H9 (cell line): ENCODE results near the gene ACBD6. TPM values are rescaled to one million over a fixed set of nuclear protein-coding genes. Genes with fewer than 3 reads are reported as not detected.

ENCODE experiments used
- DNase-seq: peaks from one replicate; pipeline ENCODE4 v3.0.0-alpha.2; 2017
- H2AFZ ChIP-seq: one replicate; pipeline ENCODE4 v1.6.1; 2013; ENCODE audit warnings: mild to moderate bottlenecking, low read length, control low read depth, moderate library complexity
- H2AK5ac ChIP-seq: 2 replicates; pipeline ENCODE4 v1.6.1; 2013; ENCODE audit warnings: low read length, control low read depth, mixed read lengths; ENCODE audit not compliant: insufficient read length
- H2BK120ac ChIP-seq: one replicate; pipeline ENCODE4 v1.6.1; 2013; ENCODE audit warnings: low read depth, mild to moderate bottlenecking, low read length, control low read depth, inconsistent platforms; ENCODE audit not compliant: poor library complexity, severe bottlenecking
- H2BK12ac ChIP-seq: 2 replicates; pipeline ENCODE4 v1.6.1; 2013; ENCODE audit warnings: low read length, control low read depth, mixed read lengths, low read depth; ENCODE audit not compliant: insufficient read length
- H2BK15ac ChIP-seq: 2 replicates; pipeline ENCODE4 v1.6.1; 2013; ENCODE audit warnings: low read depth, low read length, control low read depth
- H2BK20ac ChIP-seq: one replicate; pipeline ENCODE4 v1.6.1; 2013; ENCODE audit warnings: low read depth, mild to moderate bottlenecking, low read length, control low read depth, inconsistent platforms; ENCODE audit not compliant: poor library complexity, severe bottlenecking
- H2BK5ac ChIP-seq: 2 replicates; pipeline ENCODE4 v1.6.1; 2013; ENCODE audit warnings: low read length, control low read depth, mixed read lengths; ENCODE audit not compliant: insufficient read length
- H3K14ac ChIP-seq: 2 replicates; pipeline ENCODE4 v1.6.1; 2013; ENCODE audit warnings: low read length, control low read depth; ENCODE audit not compliant: insufficient read depth
- H3K18ac ChIP-seq: 2 replicates; pipeline ENCODE4 v1.6.1; 2013; ENCODE audit warnings: low read depth, mild to moderate bottlenecking, mixed read lengths, low read length, control low read depth; ENCODE audit not compliant: insufficient read length
- H3K23ac ChIP-seq: 2 replicates; pipeline ENCODE4 v1.6.1; 2013; ENCODE audit warnings: low read length, control low read depth, mixed read lengths, low read depth; ENCODE audit not compliant: insufficient read length
- H3K23me2 ChIP-seq: 2 replicates; pipeline ENCODE4 v1.6.1; 2013; ENCODE audit warnings: low read depth, mild to moderate bottlenecking, mixed read lengths, low read length, control low read depth; ENCODE audit not compliant: insufficient read length, poor library complexity, severe bottlenecking
- H3K27ac ChIP-seq: 2 replicates; pipeline ENCODE4 v1.5.1; 2013; ENCODE audit warnings: low read length, control low read depth, mixed read lengths, low read depth; ENCODE audit not compliant: insufficient read length
- H3K27me3 ChIP-seq: 2 replicates; pipeline ENCODE4 v1.6.1; 2013; ENCODE audit warnings: low read length, control low read depth, inconsistent platforms; ENCODE audit not compliant: insufficient read depth
- H3K4ac ChIP-seq: 2 replicates; pipeline ENCODE4 v1.6.1; 2013; ENCODE audit warnings: low read depth, mild to moderate bottlenecking, control low read depth, inconsistent platforms, low read length, moderate library complexity
- H3K4me1 ChIP-seq: 2 replicates; pipeline ENCODE4 v1.6.1; 2013; ENCODE audit warnings: low read length, control low read depth, inconsistent platforms; ENCODE audit not compliant: insufficient read depth
- H3K4me2 ChIP-seq: 2 replicates; pipeline ENCODE4 v1.6.1; 2013; ENCODE audit warnings: low read length, control low read depth, mixed read lengths; ENCODE audit not compliant: insufficient read length, insufficient read depth
- H3K56ac ChIP-seq: 2 replicates; pipeline ENCODE4 v1.6.1; 2013; ENCODE audit warnings: low read depth, mild to moderate bottlenecking, mixed read lengths, low read length, control low read depth; ENCODE audit not compliant: insufficient read length
- H3K79me1 ChIP-seq: 2 replicates; pipeline ENCODE4 v1.6.1; 2013; ENCODE audit warnings: low read depth, mild to moderate bottlenecking, moderate library complexity, low read length, control low read depth, inconsistent platforms; ENCODE audit not compliant: insufficient read depth, poor library complexity, severe bottlenecking
- H3K79me2 ChIP-seq: 2 replicates; pipeline ENCODE4 v1.6.1; 2013; ENCODE audit warnings: low read length, control low read depth, inconsistent platforms; ENCODE audit not compliant: insufficient read depth
- H3K9ac ChIP-seq: 2 replicates; pipeline ENCODE4 v1.6.1; 2013; ENCODE audit warnings: low read length, control low read depth, mixed read lengths; ENCODE audit not compliant: insufficient read length; ENCODE audit errors: extremely low read depth
- H3K9me3 ChIP-seq: one replicate; pipeline ENCODE4 v1.6.1; 2013; ENCODE audit warnings: low read depth, low read length, inconsistent platforms; ENCODE audit not compliant: control insufficient read depth
- H3T11ph ChIP-seq: one replicate; pipeline ENCODE4 v1.6.1; 2013; ENCODE audit warnings: mild to moderate bottlenecking, low read length, control low read depth, inconsistent platforms
- H4K20me1 ChIP-seq: one replicate; pipeline ENCODE4 v1.6.1; 2013; ENCODE audit not compliant: control insufficient read depth, insufficient read length, insufficient read depth
- H4K5ac ChIP-seq: 2 replicates; pipeline ENCODE4 v1.6.1; 2013; ENCODE audit warnings: low read depth, mild to moderate bottlenecking, mixed read lengths, low read length, control low read depth; ENCODE audit not compliant: insufficient read length
- H4K8ac ChIP-seq: replicated peaks from 2 replicates; pipeline ENCODE4 v1.6.1; 2013; ENCODE audit warnings: low read length, control low read depth, mixed read lengths, low read depth; ENCODE audit not compliant: insufficient read length
- H4K91ac ChIP-seq: 2 replicates; pipeline ENCODE4 v1.6.1; 2013; ENCODE audit warnings: low read depth, mild to moderate bottlenecking, moderate library complexity, mixed read lengths, low read length, control low read depth; ENCODE audit not compliant: insufficient read length
- H3K27ac Mint-ChIP-seq, 3 experiments: 2 replicates in 2 of 3; 3 replicates in 1 of 3; pipeline ENCODE4 v1.8.0; 2020 to 2021; ENCODE audit warnings: mixed read lengths in 3 of 3, mild to moderate bottlenecking in 1 of 3, moderate library complexity in 1 of 3
- H3K27me3 Mint-ChIP-seq: 2 replicates; pipeline ENCODE4 v1.8.0; 2021; ENCODE audit warnings: low read depth, mild to moderate bottlenecking, moderate library complexity, mixed read lengths
- H3K36me3 Mint-ChIP-seq, 3 experiments: 2 replicates in 2 of 3; 3 replicates in 1 of 3; pipeline ENCODE4 v1.8.0; 2020 to 2021; ENCODE audit warnings: low read depth in 3 of 3, mixed read lengths in 3 of 3; ENCODE audit not compliant: insufficient read depth in 1 of 3
- H3K4me1 Mint-ChIP-seq, 2 experiments: 2 replicates each; pipeline ENCODE4 v1.8.0; 2020; ENCODE audit warnings: mixed read lengths in 2 of 2
- H3K4me3 Mint-ChIP-seq, 2 experiments: 2 replicates in 1 of 2; 3 replicates in 1 of 2; pipeline ENCODE4 v1.8.0; 2020 to 2021; ENCODE audit warnings: mild to moderate bottlenecking in 2 of 2, mixed read lengths in 2 of 2, moderate library complexity in 1 of 2
- H3K9me3 Mint-ChIP-seq, 2 experiments: 2 replicates in 1 of 2; 3 replicates in 1 of 2; pipeline ENCODE4 v1.8.0; 2020; ENCODE audit warnings: mild to moderate bottlenecking in 2 of 2, mixed read lengths in 2 of 2, moderate library complexity in 1 of 2
- CTCF ChIP-seq: fragments of 200-600 bp; sonication (generic); conservative IDR thresholded peaks from 3 replicates; pipeline ENCODE4 v1.8.0; 2021; ENCODE audit warnings: antibody characterized with exemption, mild to moderate bottlenecking
- WGBS: extraction: QIAGEN DNeasy Blood & Tissue Kit; methylation state at CpG from one replicate; pipeline ENCODE4 v1.1.7; 2013; ENCODE audit warnings: missing lambda C conversion rate, low lambda C conversion rate, mixed read lengths; ENCODE audit not compliant: insufficient read length; ENCODE audit errors: extremely low coverage; 5-methylcytosine and 5-hydroxymethylcytosine counted together
- total RNA-seq: library from RNA; stranded (reverse); gene quantifications from 2 replicates; pipeline ENCODE4 v1.2.1, GENCODE V29; 2021

ACBD6 gene
- total RNA-seq, 1 experiment from 2014 or later, result 51.4 TPM

DNA sequence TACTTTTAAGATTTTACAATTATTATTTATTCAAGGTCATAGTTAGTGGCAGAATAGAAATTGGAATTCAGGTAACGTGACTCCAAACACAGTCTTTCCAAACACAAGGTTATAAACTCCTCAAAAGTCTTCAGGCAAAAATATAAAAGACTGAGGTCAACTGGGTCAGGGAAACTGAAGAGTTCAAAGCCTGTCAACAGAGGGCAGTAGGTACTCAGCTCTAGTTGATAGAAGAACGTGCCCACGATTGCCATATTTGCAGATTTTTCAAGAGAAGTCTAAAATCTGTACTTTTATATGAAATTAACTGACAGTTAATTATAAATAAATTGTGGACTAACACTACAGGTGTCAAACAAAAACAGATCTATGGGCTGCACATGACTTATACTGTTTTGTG lies 137.3 kb downstream of the ACBD6 start:
- no peak overlapping the region for H3K4me3 Mint-ChIP-seq
- Histone ChIP-seq H3K4me2 (no peak overlapping the region), H3K79me2 (no peaks in the 10 kb centered on the region; the same call in 1 of the 2 replicates), H2BK5ac (no peak overlapping the region), H2BK15ac (no peak overlapping the region), H4K20me1 (no peaks in the 10 kb centered on the region), H2BK12ac (no peak overlapping the region), H2AK5ac (no peak overlapping the region), H3K14ac (no peak overlapping the region), H4K91ac (no peak overlapping the region), H3K27me3 (no peaks in the 10 kb centered on the region), H3K23me2 (no peaks in the 10 kb centered on the region), H3K79me1 (no peaks in the 10 kb centered on the region), H3K9ac (no peak overlapping the region), H2BK20ac (no peak overlapping the region), H3K9me3 (no peaks in the 10 kb centered on the region), H4K5ac (no peak overlapping the region), H3K23ac (no peak overlapping the region), H2BK120ac (no peak overlapping the region), H3K56ac (no peak overlapping the region), H3K4me1 (no peaks in the 10 kb centered on the region; the same call in 1 of the 2 replicates), H3K27ac (no peak overlapping the region), H2AFZ (no peak overlapping the region), H3K4ac (no peak overlapping the region), H3T11ph (no peak overlapping the region), H4K8ac (no peak overlapping the region), H3K18ac (no peak overlapping the region)
- TF ChIP-seq CTCF, result peak; percentile 75
- no peaks in the 10 kb centered on the region for H3K27me3 Mint-ChIP-seq
- no peak for DNase-seq
- no peaks in the 10 kb centered on the region; a peak in 1 of 5 replicates for H3K9me3 Mint-ChIP-seq
- H3K36me3 Mint-ChIP-seq, result no peaks in the 10 kb centered on the region
- H3K27ac Mint-ChIP-seq, result no peak overlapping the region
- no CpG with 5 or more reads among the region's 3 CpGs for WGBS
- peaks cover 14 to 31% of the 10 kb centered on the region in 2 experiments for H3K4me1 Mint-ChIP-seq
